ENCODE measurements around the gene TMOD3. TPM values are rescaled to one million over a fixed set of nuclear protein-coding genes. Genes with fewer than 3 reads are reported as not detected.
A peak's percentile ranks its signal among the peaks of the same experiment; 100 is the strongest.

The TMOD3 gene
- polyA plus RNA-seq, 2 of the 4 experiments (the other 2 are of a cell fraction), result 57.5 to 111 TPM

DNA sequence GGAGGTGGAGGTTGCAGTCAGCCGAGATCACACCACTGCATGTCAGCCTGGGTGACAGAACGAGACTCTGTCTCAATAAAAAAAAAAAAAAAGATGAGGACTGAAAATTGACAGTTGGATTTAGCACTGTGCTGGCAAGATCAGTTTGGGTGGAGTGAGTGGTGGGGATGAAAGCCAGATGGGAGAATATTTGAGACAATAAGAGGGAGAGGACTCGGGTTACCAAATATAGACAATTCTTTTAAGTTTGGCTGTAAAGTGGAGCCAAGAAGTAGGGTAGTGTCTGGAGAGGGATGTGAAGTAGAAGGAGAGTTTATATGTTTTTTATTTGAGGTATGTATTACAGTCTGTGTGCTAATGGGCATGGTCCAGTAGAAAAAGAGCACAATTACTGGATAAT, 20.4 kb downstream of the TMOD3 start:
- Histone ChIP-seq H3K9me3 (no peaks in the 10 kb centered on the region), H3K4me1 (peaks cover 99% of the 10 kb centered on the region), H3K4me2 (no peak overlapping the region), H3K27ac (peak overlapping the region in 1 of 2 experiments; percentile 53; a peak in 1 of 6 replicates), H3K4me3 (no peak overlapping the region)
- DNase-seq (ENCODE audit: low read depth in 1 of 2, low spot score in 1 of 2) (no peak), FAIRE-seq (no peak), ATAC-seq (no peak)
- TF ChIP-seq CTCF (IDR thresholded peaks at IDR 0.05), result no peak
- TF ChIP-seq SREBF2 (IDR thresholded peaks at IDR 0.05), result no peak
- no peak for TF ChIP-seq MAX (IDR thresholded peaks at IDR 0.05)
- no peak for TF ChIP-seq CBX8 (IDR thresholded peaks at IDR 0.05)
- TF ChIP-seq MAZ (IDR thresholded peaks at IDR 0.05; ENCODE audit: borderline replicate concordance, low read depth, low read length), result no peak
- TF ChIP-seq NR3C1 (IDR thresholded peaks at IDR 0.05), result no peak
- no peak for TF ChIP-seq ZC3H11A (IDR thresholded peaks at IDR 0.05)
- no peak for TF ChIP-seq RNF2 (IDR thresholded peaks at IDR 0.05; ENCODE audit: borderline replicate concordance, low read depth)
- TF ChIP-seq ZFP36 (IDR thresholded peaks at IDR 0.05; ENCODE audit: borderline replicate concordance, partially characterized antibody), result no peak
- no peak for TF ChIP-seq FOSL2 (IDR thresholded peaks at IDR 0.05)
- TF ChIP-seq FOSL2 (CRISPR knock-in tag; IDR thresholded peaks at IDR 0.05), result no peak
- no peak for TF ChIP-seq MAFK (IDR thresholded peaks at IDR 0.05; ENCODE audit: partially characterized antibody)
- TF ChIP-seq, protein P1, sequence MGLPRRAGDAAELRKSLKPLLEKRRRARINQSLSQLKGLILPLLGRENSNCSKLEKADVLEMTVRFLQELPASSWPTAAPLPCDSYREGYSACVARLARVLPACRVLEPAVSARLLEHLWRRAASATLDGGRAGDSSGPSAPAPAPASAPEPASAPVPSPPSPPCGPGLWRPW (IDR thresholded peaks at IDR 0.05), result no peak
- TF ChIP-seq HOXB13 (CRISPR knock-in tag; IDR thresholded peaks at IDR 0.05; ENCODE audit: low read depth), result no peak
- no peak for TF ChIP-seq HEYL (CRISPR knock-in tag; IDR thresholded peaks at IDR 0.05)
- TF ChIP-seq, protein P2, sequence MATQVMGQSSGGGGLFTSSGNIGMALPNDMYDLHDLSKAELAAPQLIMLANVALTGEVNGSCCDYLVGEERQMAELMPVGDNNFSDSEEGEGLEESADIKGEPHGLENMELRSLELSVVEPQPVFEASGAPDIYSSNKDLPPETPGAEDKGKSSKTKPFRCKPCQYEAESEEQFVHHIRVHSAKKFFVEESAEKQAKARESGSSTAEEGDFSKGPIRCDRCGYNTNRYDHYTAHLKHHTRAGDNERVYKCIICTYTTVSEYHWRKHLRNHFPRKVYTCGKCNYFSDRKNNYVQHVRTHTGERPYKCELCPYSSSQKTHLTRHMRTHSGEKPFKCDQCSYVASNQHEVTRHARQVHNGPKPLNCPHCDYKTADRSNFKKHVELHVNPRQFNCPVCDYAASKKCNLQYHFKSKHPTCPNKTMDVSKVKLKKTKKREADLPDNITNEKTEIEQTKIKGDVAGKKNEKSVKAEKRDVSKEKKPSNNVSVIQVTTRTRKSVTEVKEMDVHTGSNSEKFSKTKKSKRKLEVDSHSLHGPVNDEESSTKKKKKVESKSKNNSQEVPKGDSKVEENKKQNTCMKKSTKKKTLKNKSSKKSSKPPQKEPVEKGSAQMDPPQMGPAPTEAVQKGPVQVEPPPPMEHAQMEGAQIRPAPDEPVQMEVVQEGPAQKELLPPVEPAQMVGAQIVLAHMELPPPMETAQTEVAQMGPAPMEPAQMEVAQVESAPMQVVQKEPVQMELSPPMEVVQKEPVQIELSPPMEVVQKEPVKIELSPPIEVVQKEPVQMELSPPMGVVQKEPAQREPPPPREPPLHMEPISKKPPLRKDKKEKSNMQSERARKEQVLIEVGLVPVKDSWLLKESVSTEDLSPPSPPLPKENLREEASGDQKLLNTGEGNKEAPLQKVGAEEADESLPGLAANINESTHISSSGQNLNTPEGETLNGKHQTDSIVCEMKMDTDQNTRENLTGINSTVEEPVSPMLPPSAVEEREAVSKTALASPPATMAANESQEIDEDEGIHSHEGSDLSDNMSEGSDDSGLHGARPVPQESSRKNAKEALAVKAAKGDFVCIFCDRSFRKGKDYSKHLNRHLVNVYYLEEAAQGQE (IDR thresholded peaks at IDR 0.05), result no peak
- no peak for TF ChIP-seq HDAC2 (IDR thresholded peaks at IDR 0.05)
- WGBS (ENCODE audit: missing lambda C conversion rate), result 96% methylated on average over 3 of the region's 3 CpGs
- POLR2A ChIA-PET, result interaction anchor here (1.5 kb wide), 1 partner anchor 11 kb away, joined by 3 read pairs; no protein-coding TSS in a partner anchor
- CTCF ChIA-PET, result interaction anchor here (1.0 kb wide), 2 partner anchors 50 to 68 kb away, joined by 3 read pairs; no protein-coding TSS in a partner anchor

- WGBS (ENCODE audit: missing lambda C conversion rate), result 52% methylated on average over 2 of the region's 2 CpGs
- Histone ChIP-seq H3K4me3 (no peak overlapping the region), H3K9me3 (no peaks in the 10 kb centered on the region), H3K4me2 (peak overlapping the region; percentile 71), H3K4me1 (peaks cover 95% of the 10 kb centered on the region), H3K27ac (peak overlapping the region; percentile 24 to 65; a peak in 4 of 6 replicates)
- ChIA-PET CTCF (interaction anchor here (0.6 to 6.9 kb wide), 8 partner anchors 8 to 120 kb away, joined by 4 to 48 read pairs (median 6); no protein-coding TSS in a partner anchor), POLR2A (interaction anchor here (0.6 to 0.7 kb wide), 2 partner anchors 61 to 204 kb away, joined by 3 read pairs; no protein-coding TSS in a partner anchor)
- ATAC-seq, result peak in 1 of 2 experiments; percentile 17; a peak in 2 of 6 replicates
- FAIRE-seq, result no peak
- DNase-seq (ENCODE audit: low read depth in 1 of 2, low spot score in 1 of 2), result no peak
- TF ChIP-seq CEBPB (IDR thresholded peaks at IDR 0.05) (peak; percentile 41 to 51; a peak in 2 of 4 replicates), ELK1 (IDR thresholded peaks at IDR 0.05; ENCODE audit: low read depth, low read length) (no peak)
These were observed 24.5 kb downstream of the TMOD3 start for GRCh38 chr15:51853998-51854397.
